Right lobe of liver (tissue), 6 donors: Measurements from ENCODE around the gene NPEPPS. TPM values are rescaled to one million over a fixed set of nuclear protein-coding genes. Genes with fewer than 3 reads are reported as not detected.

Experiments used
- ATAC-seq, 4 donors: fragments of 200-7000 bp; cut with Tn5 transposase; one replicate each; pipeline ENCODE4 v1.9.1; 2020; ENCODE audit warnings: mild to moderate bottlenecking in 4 of 4, moderate library complexity in 4 of 4
- DNase-seq, 3 donors: peaks; one replicate each; pipeline ENCODE4 v3.0.0-alpha.2; 2020
- H3K27ac ChIP-seq, 3 donors: fragments of 200-600 bp; one replicate each; pipeline ENCODE4 v1.8.0; 2022
- H3K27me3 ChIP-seq, 2 donors: fragments of 200-600 bp; one replicate each; pipeline ENCODE4 v1.8.0; 2022
- H3K36me3 ChIP-seq, 4 donors: fragments of 200-600 bp; sonication (generic) in 1 of 4; one replicate each; pipeline versions ENCODE4 v1.5.1 to v1.8.0; 2017 to 2022; ENCODE audit warnings: control low read depth in 1 of 4
- H3K4me1 ChIP-seq, 4 donors: fragments of 200-600 bp; sonication (generic) in 1 of 4; one replicate each; pipeline versions ENCODE4 v1.5.1 to v1.8.0; 2017 to 2022; ENCODE audit warnings: control low read depth in 1 of 4
- H3K4me3 ChIP-seq, 3 donors: fragments of 200-600 bp; one replicate each; pipeline ENCODE4 v1.8.0; 2022
- H3K9me3 ChIP-seq, 4 donors: fragments of 200-600 bp; sonication (generic) in 1 of 4; one replicate each; pipeline versions ENCODE4 v1.5.1 to v1.8.0; 2017 to 2022; ENCODE audit warnings: control low read depth in 1 of 4
- POLR2A ChIP-seq: fragments of 450-650 bp; IDR thresholded peaks from one replicate; pipeline ENCODE4 v1.6.1; 2017; ENCODE audit warnings: antibody characterized with exemption, mild to moderate bottlenecking
- WGBS: methylation state at CpG from one replicate; pipeline ENCODE4 v1.1.6; 2018; ENCODE audit warnings: low coverage, low lambda C conversion rate; ENCODE audit not compliant: insufficient coverage; ENCODE audit errors: missing lambda C conversion rate; 5-methylcytosine and 5-hydroxymethylcytosine counted together
- intact Hi-C, 2 donors: fragments of 100-400 bp; cut with DNase I; formaldehyde crosslinking; loops; one replicate each; pipeline versions ENCODE4 v1.11.2 to v1.14.1; 2022
- total RNA-seq, 6 experiments: library from RNA; depleted of rRNA in 2 of 6; stranded (reverse); fragments of >200 nt in 2 of 6; fragmentation: NEBNext Ultra II Directional in 3 of 6; extraction: Animal tissue kit (Norgen Biotek cat#: 25700) in 3 of 6; gene quantifications; one replicate each; pipeline versions ENCODE4 v1.1.0 to v1.2.4, GENCODE V29; 2016 to 2023
- TF ChIP-seq, protein P1 (sequence below), 4 donors: fragments of 200-600 bp in 3 of 4; fragments of 450-650 bp in 1 of 4; IDR thresholded peaks; one replicate each; pipeline versions ENCODE4 v1.5.1 to v1.8.0; 2016 to 2022; ENCODE audit warnings: antibody characterized with exemption in 4 of 4, mild to moderate bottlenecking in 2 of 4
- donor health status: DM: no; HTN: yes; CAD: no.
- donor health status: DM: no; HTN: no; CAD: no.
- donor health status: DM: no; HTN: no; CAD: no.
- donor health status: DM: no; HTN: yes; CAD: no.
- donor health status: DM: no; HTN: yes; CAD: no.

NPEPPS gene
- total RNA-seq, 6 experiments from 2014 or later = 30.0 to 55.1 (median 37.7) TPM

DNA sequence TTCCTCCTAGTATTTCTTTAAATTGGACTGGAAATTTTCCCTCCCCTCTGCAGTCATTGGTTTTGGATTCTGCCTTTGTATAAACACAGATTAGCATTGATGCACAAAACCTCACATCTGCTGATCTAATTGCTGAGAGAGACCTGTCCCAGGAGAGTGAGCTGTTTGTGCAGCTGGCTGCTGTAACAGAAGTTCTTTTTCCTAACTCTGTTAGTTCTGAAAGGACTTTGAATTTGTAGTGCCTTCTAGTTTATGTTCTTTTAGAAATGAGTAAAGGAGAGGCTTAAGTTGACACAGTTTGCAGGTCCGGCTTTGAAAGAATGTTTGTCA, 73.7 kb downstream of the NPEPPS start:
- Histone ChIP-seq H3K4me1 (peaks cover 0 to 4% (median 0%) of the 10 kb centered on the region in 4 donors), H3K27me3 (no peaks in the 10 kb centered on the region), H3K36me3 (peaks cover 0 to 78% (median 37%) of the 10 kb centered on the region in 4 donors), H3K4me3 (no peak overlapping the region), H3K27ac (no peak overlapping the region), H3K9me3 (no peaks in the 10 kb centered on the region)
- intact Hi-C loops = no loop called here
- no peak for DNase-seq
- TF ChIP-seq, protein P1, sequence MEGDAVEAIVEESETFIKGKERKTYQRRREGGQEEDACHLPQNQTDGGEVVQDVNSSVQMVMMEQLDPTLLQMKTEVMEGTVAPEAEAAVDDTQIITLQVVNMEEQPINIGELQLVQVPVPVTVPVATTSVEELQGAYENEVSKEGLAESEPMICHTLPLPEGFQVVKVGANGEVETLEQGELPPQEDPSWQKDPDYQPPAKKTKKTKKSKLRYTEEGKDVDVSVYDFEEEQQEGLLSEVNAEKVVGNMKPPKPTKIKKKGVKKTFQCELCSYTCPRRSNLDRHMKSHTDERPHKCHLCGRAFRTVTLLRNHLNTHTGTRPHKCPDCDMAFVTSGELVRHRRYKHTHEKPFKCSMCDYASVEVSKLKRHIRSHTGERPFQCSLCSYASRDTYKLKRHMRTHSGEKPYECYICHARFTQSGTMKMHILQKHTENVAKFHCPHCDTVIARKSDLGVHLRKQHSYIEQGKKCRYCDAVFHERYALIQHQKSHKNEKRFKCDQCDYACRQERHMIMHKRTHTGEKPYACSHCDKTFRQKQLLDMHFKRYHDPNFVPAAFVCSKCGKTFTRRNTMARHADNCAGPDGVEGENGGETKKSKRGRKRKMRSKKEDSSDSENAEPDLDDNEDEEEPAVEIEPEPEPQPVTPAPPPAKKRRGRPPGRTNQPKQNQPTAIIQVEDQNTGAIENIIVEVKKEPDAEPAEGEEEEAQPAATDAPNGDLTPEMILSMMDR (IDR thresholded peaks at IDR 0.05) = no peak
- no peak for TF ChIP-seq POLR2A
- ATAC-seq = no peak
- 79% methylated on average over 1 of the region's 1 CpG for WGBS

DNA sequence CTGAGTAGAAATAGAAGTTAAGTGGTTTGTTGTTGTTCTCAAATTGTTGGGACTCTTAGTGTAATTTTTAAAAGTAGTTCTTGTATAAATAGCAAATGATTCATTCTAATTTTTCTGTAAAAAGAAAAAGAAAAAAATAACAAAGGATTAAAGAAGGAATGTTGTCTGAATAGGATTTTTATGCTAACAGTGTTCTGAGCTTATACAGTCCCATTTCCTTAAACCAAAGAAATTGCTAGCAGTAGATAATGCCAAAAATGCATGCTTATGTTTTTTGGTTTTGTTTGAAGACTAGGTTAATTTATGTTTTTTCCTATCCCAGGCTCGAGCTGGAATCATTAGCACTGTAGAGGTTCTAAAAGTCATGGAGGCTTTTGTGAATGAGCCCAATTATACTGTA, 74.1 kb downstream of the NPEPPS start:
- WGBS = 80% methylated on average over 1 of the region's 1 CpG
- Histone ChIP-seq H3K36me3 (peaks cover 0 to 74% (median 35%) of the 10 kb centered on the region in 4 donors), H3K9me3 (no peaks in the 10 kb centered on the region), H3K27me3 (no peaks in the 10 kb centered on the region), H3K4me3 (no peak overlapping the region), H3K4me1 (peaks cover 0 to 4% (median 0%) of the 10 kb centered on the region in 4 donors), H3K27ac (no peak overlapping the region)
- intact Hi-C loops = no loop called here
- DNase-seq (no peak), ATAC-seq (no peak)
- TF ChIP-seq, protein P1 (IDR thresholded peaks at IDR 0.05) = no peak
- no peak for TF ChIP-seq POLR2A

DNA sequence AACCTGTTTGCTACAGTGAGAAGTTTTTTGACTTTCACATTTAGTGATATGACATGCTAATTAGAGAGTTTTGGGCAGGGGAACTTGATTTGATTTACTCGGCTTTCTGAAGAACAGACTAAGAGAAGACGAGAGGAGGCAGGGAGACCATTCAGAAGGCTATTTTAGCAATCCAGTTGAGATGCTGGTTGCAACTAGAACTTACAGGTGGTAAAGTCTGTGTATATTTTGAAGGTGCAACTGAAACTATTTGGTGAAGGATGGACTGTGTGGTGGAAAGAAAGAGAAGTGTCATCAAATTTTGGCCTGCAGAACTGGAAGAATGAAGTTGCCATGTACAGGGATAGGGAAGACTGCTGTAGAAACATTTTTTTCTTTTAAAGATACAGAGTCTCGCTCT, 76.6 kb downstream of the NPEPPS start:
- Histone ChIP-seq H3K36me3 (peaks cover 0 to 56% (median 21%) of the 10 kb centered on the region in 4 donors), H3K27ac (no peak overlapping the region), H3K9me3 (no peaks in the 10 kb centered on the region), H3K4me1 (peaks cover 0 to 10% (median 2%) of the 10 kb centered on the region in 4 donors), H3K27me3 (no peaks in the 10 kb centered on the region), H3K4me3 (no peak overlapping the region)
- DNase-seq (no peak), ATAC-seq (no peak)
- intact Hi-C loops = no loop called here
- TF ChIP-seq POLR2A = no peak
- TF ChIP-seq, protein P1 (IDR thresholded peaks at IDR 0.05) = no peak
- WGBS = 95% methylated on average over 3 of the region's 3 CpGs

DNA sequence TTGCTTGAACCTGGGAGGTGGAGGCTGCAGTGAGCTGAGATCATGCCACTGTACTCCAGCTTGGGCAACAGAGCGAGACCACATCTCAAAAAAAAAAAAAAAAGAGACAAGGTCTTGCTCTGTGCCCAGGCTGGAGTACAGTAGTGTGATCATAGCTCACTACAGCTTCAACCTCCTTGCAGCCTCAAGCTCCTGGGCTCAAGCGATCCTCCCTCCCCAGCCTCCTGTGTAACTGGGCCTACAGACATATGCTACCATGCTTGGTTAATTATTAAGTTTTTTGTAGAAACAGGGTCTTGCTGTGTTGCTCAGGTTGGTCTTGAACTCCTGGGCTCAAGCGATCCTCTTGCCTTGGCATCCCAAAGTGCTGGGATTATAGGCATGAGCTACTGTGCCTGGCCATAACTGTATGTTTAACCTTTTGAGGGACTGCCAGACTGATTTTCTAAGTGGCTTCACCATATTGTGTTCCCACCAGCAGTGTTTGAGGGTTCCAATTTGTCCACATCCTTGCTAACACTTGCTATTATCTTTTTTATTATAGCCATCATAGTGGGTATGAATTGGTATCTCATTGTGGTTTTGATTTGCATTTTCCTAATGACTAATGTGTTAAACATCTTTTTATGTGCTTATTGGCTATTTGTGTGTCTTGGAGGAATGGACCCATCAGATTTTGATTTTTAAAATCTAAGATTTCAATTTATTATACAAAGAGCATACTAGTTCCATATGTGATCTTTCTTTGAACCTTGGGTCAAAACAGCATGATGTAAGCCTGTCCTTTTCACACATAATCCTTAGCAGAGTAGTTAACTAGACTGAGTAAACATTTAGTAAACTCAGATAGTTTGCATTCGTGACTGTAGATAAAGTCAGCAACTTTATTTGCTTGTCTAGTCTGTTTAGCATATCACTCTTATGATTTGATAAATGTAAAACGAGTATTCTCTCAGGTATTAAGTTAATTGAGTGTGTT, 80.8 kb downstream of the NPEPPS start:
- 39% methylated on average over 2 of the region's 5 CpGs for WGBS
- no peak overlapping the region for H3K4me3 ChIP-seq
- H3K4me1 ChIP-seq = peaks cover 0 to 10% (median 2%) of the 10 kb centered on the region in 4 donors
- intact Hi-C loops = loop anchor here in 1 of 2 donors (10.0 kb wide), 1 partner anchor 107 kb away; no protein-coding TSS in a partner anchor
- ATAC-seq (peak in 2 of 4 donors; percentile 40 to 63), DNase-seq (no peak)
- no peaks in the 10 kb centered on the region for H3K27me3 ChIP-seq
- H3K9me3 ChIP-seq = no peaks in the 10 kb centered on the region
- H3K27ac ChIP-seq = no peak overlapping the region
- TF ChIP-seq, protein P1 (IDR thresholded peaks at IDR 0.05) = no peak
- TF ChIP-seq POLR2A = no peak
- H3K36me3 ChIP-seq = peaks cover 0 to 43% (median 15%) of the 10 kb centered on the region in 4 donors
